Measurements from ENCODE around the gene NFS1. TPM values are rescaled to one million over a fixed set of nuclear protein-coding genes. Genes with fewer than 3 reads are reported as not detected.

Gene NFS1
- total and polyA plus RNA-seq, 2 of the 8 experiments (the other 6 are each of a cell fraction or from before 2014, with no cell fraction given) = 26.1 to 38.8 TPM

GRCh38 chr20:35620818-35621559 is 78.2 kb downstream of the NFS1 start (continued):
- TF ChIP-seq CHD7 (IDR thresholded peaks at IDR 0.05; ENCODE audit: insufficient replicate concordance, low read length) (no peak), JUND (IDR thresholded peaks at IDR 0.05; ENCODE audit: low read length) (no peak), POLR2A (IDR thresholded peaks at IDR 0.05; ENCODE audit: control extremely low read depth in 1 of 2, low read depth in 2 of 2, low read length in 2 of 2) (no peak), YY1 (IDR thresholded peaks at IDR 0.05; ENCODE audit: low read depth, low read length) (no peak), CREB1 (IDR thresholded peaks at IDR 0.05) (no peak), POLR2AphosphoS5 (IDR thresholded peaks at IDR 0.05; ENCODE audit: low read depth, low read length) (no peak), SIN3A (conservative IDR thresholded peaks at IDR 0.05 in 1 of 2, IDR thresholded peaks at IDR 0.05 in 1 of 2; ENCODE audit: low read depth in 1 of 2, low read length in 2 of 2) (no peak), TEAD4 (IDR thresholded peaks at IDR 0.05; ENCODE audit: low read depth, low read length) (no peak)
- TF ChIP-seq, protein P1, sequence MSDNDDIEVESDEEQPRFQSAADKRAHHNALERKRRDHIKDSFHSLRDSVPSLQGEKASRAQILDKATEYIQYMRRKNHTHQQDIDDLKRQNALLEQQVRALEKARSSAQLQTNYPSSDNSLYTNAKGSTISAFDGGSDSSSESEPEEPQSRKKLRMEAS (IDR thresholded peaks at IDR 0.05) = no peak
- TF ChIP-seq, protein P2, sequence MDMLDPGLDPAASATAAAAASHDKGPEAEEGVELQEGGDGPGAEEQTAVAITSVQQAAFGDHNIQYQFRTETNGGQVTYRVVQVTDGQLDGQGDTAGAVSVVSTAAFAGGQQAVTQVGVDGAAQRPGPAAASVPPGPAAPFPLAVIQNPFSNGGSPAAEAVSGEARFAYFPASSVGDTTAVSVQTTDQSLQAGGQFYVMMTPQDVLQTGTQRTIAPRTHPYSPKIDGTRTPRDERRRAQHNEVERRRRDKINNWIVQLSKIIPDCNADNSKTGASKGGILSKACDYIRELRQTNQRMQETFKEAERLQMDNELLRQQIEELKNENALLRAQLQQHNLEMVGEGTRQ (IDR thresholded peaks at IDR 0.05; ENCODE audit: low read length) = no peak
